HG03095 (cell line): Measurements from ENCODE around the gene RPL37.
"Not testable (repeated sequence)": the region's sequence is repeated elsewhere in the genome, so short reads cannot be mapped to it uniquely, and the experiment has no call there.

ENCODE experiments used
- ATAC-seq: cut with Tn5 transposase; IDR thresholded peaks from one replicate; pipeline ENCODE4 v1.9.1; 2021; ENCODE audit warnings: moderate library complexity; ENCODE audit not compliant: unreplicated experiment

RPL37 gene

GRCh38 chr5:40834849-40835787 lies at the start of gene RPL37:
Gene RPL37 (minus strand): TSS chr5:40835222. CDS start chr5:40835185, 37 bp downstream.
- peak; percentile 99 for ATAC-seq

GRCh38 chr5:40883051-40883450 lies 48.0 kb upstream of the RPL37 start:
- ATAC-seq, result not testable (repeated sequence)

GRCh38 chr5:40882291-40882690 lies 47.3 kb upstream of the RPL37 start:
- ATAC-seq, result no peak

- ATAC-seq, result no peak
Measured at GRCh38 chr5:40879163-40879942, 44.3 kb upstream of the RPL37 start.

- no peak for ATAC-seq
Measured at GRCh38 chr5:40877371-40877988, 42.5 kb upstream of the RPL37 start.

- ATAC-seq, result no peak
Measured at GRCh38 chr5:40875958-40876357, 40.9 kb upstream of the RPL37 start.

GRCh38 chr5:40873286-40873880 lies 38.4 kb upstream of the RPL37 start:
- no peak for ATAC-seq

- not testable (repeated sequence) for ATAC-seq
Measured at GRCh38 chr5:40872253-40872652, 37.2 kb upstream of the RPL37 start.

- no peak for ATAC-seq
Measured at GRCh38 chr5:40871177-40871576, 36.2 kb upstream of the RPL37 start.

- ATAC-seq, result no peak
Measured at GRCh38 chr5:40869384-40869783, 34.4 kb upstream of the RPL37 start.

GRCh38 chr5:40866844-40867243 lies 31.8 kb upstream of the RPL37 start:
- no peak for ATAC-seq

GRCh38 chr5:40865004-40865403 lies 30.0 kb upstream of the RPL37 start:
- ATAC-seq, result not testable (repeated sequence)

GRCh38 chr5:40860711-40861110 lies 25.7 kb upstream of the RPL37 start:
- ATAC-seq, result no peak

GRCh38 chr5:40853632-40854192 lies 18.7 kb upstream of the RPL37 start:
- ATAC-seq, result no peak

- ATAC-seq, result no peak
Measured at GRCh38 chr5:40847525-40847924, 12.5 kb upstream of the RPL37 start.

- no peak for ATAC-seq
Measured at GRCh38 chr5:40846371-40846770, 11.3 kb upstream of the RPL37 start.

- no peak for ATAC-seq
Measured at GRCh38 chr5:40844565-40844964, 9.5 kb upstream of the RPL37 start.

GRCh38 chr5:40842351-40842750 lies 7.3 kb upstream of the RPL37 start:
- no peak for ATAC-seq

GRCh38 chr5:40841068-40841805 lies 6.2 kb upstream of the RPL37 start, which contains the start of gene CARD6:
Gene CARD6 (plus strand): TSS chr5:40841367. CDS start chr5:40841383, 16 bp downstream.
- ATAC-seq, result no peak

- ATAC-seq, result no peak
Measured at GRCh38 chr5:40838086-40838485, 3.1 kb upstream of the RPL37 start.
